ENCODE results near the gene BBIP1.
"Not testable (repeated sequence)": the region's sequence is repeated elsewhere in the genome, so short reads cannot be mapped to it uniquely, and the experiment has no call there.

BBIP1 gene

DNA sequence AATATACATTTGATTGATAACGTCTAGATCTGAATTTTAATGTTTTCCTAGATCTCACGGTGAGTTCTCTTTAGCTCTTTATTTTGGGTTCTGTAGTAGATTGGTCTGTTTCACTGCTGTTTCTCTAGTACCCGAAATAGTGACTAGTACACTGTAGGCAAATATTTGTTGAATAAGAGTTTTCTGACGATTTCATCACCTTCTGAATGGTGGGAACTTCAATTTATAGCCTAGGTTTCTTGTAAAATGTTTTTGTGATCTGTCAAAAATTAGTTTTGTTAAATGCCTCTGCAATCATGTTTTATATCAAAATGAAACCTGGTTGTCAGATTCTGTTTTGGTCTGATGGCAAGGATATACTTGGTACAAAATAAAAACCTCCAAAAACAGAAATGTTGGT lies 37.1 kb downstream of the BBIP1 start:
- no peak for DNase-seq

DNA sequence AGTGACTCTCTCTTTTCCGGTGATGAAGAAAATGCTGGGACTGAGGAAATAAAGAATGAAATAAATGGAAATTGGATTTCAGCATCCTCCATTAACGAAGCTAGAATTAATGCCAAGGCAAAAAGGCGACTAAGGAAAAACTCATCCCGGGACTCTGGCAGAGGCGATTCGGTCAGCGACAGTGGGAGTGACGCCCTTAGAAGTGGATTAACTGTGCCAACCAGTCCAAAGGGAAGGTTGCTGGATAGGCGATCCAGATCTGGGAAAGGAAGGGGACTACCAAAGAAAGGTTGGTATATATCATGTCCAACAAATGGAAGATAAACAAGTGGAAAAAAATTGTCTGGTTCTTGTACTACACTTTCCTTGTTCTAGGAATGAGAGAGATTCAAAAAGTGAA lies 37.7 kb downstream of the BBIP1 start:
- DNase-seq, result no peak

DNA sequence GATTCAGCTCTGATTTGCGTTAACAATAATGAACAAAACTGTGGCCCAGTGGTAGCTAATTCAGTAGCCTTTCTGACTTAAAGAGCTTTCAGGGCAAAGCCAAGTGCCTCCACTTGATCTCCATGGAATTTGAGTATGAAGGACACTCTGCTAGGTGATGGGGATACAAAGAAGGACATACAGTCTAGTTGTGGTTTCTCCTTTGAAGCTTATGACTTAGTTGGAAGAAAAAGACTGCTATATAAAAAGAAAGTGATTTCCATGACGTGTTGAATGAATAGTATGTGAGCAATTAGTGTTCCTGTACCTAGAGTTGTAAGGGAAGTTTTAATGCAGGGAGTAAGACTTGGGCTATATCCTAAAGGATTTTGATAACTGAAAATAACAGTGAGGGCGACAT lies 39.0 kb downstream of the BBIP1 start:
- no peak for DNase-seq

DNA sequence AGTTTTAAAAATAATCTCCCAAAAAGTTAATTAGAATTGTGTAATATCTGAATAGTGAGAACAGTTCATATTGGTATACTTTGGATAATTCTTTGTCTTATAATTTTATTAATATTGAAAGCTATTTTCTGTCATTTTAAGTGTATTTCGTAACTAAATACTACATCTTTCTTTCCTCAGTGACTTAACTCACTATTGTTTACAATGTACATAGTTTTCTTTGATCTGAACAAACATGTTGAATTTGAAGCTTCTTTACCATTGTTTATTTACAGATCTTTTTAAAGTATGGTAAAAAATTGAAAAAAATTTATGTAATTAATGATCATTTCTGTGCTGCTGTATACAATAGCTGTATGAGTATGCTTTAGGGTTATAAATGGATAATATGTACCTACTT lies 42.2 kb downstream of the BBIP1 start:
- no peak for DNase-seq

DNA sequence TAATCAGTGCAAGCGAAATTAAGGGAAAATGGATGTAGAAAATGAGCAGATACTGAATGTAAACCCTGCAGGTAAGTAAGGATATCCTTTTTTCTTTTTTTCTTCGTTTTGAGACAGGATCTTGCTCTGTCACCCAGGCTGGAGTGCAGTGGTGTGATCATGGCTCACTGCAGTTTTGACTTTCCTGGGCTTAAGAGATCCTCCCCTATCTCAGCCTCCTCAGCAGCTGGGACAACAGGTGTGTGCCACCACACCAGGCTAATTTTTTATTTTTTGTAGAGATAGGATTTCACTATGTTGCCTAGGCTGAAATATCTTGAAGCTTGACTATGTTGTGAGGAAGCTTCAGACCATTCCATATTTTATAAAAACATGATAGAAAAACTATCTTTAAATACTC lies 43.0 kb downstream of the BBIP1 start:
- DNase-seq, result no peak

DNA sequence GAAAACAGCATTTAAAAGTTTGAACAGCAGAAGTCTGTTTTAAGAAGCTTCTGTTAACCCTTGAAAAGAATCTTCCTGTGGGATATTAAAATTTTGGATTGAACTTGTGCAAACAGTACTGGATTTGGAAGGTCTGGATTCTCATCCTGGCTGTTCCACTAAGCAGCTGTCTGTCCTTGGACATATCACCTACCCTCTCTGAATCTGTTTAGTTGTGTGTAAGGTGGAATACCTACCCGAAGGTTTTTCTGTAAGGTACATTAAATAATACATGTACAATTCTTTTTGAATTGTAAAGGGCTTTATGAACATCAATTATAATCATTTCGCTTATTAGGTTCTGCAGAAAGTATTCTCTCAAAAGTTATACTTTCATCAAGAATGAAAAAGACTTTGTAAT lies 45.0 kb downstream of the BBIP1 start:
- no peak for DNase-seq

DNA sequence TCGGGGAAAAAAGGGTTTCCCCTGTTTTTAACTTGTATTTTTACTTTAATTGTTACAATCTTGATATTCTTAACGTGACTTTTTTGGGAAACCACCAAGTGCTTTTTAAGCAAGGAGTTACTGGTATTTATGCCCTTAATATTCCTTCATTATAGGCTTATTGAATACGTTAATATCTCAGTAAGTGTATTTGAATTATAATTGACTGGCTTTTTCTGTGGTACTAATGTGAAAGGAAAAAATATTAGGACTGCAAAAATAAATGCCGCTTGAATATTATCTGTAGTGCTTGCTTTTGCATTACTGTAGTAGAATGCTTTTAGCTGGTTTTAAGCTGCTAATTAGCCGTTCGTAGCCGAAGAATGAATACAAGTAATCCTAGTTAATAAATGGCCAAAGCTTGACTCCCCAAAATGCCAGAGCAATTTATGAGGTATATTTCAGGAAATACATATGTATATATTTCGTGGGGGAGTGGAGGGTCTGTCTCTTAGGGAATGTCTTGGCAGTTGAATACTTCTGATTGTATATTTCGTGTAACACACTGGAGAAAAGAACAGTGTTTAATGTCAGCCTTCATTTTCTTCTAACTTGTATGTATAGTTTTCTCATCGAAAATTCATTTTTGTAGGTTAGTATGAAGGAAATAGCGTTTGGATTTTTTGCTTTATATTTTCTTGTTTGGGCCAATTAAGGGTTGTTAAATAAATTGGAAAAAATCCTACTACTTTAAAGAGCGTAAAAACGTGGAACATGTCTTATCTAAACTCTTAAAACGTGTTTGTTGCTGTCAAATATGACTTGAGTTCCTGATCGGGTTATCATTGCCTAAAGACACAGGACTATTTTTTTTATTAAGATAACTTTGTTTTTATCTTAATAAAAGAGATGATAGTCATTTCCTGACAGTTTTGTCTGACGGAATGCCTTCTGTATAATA lies 45.7 kb downstream of the BBIP1 start:
- DNase-seq, result no peak

DNA sequence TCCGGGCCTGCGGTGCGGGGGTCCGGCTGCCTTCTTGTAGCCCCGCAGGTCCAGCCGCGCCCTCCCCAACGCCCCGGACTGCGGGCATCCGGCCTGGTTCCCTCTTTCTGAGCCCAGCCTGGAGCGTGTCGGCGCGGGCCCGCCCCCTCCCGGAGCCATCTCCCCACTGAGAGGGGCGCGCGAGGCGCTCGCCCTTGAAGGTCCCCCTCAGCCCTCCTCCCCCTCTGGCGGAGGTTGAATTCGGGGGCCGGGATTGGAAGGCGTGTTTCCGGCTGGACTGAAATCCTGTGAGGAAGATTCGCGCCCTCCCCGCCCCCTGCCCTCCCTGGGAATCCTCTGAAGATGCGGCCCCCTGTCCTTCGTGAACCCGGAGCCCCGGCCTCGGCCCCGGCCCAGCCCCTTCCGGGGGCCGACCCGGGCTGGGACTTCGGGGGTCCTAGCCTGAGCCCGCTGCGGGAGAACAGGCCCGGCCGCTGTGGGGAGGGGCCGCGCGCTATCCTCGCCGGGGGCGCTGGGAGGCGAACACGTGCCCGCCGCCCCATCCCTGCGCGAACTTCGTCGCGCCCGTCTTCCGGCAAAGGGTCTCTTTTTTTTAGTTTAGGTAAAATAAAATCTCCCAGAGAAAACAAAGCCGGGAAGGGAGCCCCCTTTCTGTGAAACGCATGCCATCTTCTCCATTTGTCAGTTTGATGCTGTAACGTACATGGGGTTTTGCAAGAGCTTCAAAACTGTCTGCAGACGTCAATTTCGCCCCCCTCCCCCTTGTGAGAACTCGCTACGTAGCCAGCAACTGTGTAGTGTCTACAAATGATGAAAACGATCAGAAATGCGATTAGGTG lies 46.6 kb downstream of the BBIP1 start:
- DNase-seq, result peak; percentile 92

DNA sequence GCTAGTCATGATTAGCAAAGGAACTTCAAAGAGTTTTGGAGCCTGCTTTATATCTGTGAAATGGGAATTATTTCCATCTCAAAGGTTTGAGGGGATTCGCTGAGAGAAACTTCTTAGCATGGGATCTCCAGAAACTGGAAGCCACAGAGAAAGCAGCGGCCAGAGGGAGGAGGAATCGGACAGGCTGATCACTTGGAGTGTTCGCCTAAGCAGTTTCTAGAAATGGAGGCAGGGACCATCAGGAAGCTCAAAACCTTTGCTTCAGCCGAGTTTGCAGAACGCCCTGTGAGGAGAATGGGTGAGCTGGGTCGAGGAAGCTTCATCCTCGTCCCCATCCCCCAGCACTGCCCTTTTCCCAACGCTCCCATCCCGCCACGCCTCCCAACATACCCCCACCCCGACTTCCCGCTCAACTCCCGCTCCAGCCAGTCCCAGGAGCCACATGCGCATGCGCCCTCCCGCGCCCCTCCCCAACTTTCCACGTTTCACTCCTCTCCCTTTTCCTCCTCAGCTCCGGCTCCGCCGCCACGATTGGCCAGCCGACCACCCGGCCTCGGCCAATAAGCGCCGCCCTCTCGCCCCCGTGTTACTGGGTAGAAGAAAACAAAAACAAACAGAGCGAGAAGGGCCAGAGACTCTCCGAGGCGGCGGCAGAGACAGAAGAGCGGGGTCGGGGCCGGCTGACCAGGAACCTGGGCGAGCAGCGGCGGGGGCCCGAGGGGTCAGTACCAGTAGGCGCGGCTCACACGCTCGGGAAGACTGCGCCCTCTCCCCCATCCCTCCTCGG lies 47.5 kb downstream of the BBIP1 start, which contains the start of gene PDCD4:
PDCD4 (plus strand) TSS at position 631 of the 787 bp plus-strand sequence. CDS start 4,100 bp downstream, outside the sequence.
- DNase-seq, result peak; percentile 96

DNA sequence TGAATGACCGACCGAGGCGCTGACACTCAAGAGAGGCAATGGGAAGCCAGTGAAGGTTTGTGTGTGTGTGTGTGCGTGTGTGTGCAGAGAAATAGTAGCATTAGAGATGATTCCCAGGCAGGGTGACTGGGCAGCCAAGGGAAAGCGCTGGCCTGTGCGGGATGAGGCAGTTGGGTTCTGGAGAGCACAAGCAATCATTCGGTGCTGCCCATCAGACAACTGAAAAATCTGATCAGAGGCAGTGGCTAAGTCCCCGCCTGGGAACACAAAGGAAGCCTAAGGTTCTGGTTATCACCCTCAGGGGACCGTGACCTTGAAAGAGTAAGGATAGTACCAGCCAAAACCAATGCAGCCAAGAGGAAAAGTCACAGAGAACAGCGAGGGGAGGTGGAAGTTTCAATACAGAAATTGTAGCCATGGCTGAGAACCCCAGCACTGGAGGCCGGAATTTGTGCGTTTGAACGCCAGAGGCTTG lies 48.1 kb downstream of the BBIP1 start:
- no peak for DNase-seq

DNA sequence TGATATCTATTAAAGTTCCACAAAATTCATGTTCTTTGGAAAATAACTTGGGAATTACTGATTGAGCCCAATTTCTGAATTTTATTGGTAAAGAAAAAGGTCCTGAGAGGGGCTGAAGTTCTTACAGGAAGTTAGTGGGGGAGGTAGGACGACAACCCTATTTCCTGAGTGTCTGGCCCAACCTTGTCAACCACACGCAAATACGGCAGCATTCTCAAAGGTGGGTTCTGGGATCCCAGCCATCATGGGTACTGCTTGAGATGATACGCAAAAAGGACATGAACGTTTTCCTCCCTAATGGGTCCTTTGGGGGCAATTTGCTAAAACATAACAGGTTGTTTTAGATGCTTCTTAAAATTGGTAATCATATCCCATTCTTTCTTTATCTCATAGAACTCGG lies 50.0 kb downstream of the BBIP1 start:
- DNase-seq, result peak; percentile 78

DNA sequence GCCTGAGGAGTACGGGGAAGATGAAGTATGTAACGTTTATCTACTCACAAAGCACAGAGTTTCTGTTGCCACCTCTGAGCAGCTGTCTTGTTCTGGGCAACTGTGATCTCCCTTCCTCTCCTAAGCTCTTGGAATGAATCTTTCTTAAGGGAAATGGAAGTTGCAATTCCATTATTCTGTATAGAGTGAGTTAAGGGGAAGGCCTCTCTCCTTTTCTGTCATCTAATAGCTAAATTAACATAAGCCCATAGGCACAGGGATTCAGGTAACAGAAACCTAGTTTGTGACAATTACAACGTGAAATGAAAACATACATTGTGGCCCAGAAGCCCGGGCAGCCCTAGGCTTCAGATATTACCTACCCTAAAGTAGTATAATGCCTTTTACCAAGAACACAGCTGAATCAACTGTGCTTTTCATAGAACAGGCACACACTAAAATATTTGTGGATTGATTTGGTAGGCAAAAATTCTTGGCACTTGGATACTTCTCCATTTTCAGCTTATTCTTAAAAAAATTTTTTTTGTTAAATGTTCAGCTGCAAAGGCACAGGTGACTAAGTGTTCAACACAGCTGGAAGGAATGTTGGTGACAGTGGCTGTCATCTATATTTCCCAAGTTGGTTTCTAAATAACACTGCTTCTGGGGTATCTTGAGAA lies 51.0 kb downstream of the BBIP1 start:
- no peak for DNase-seq

DNA sequence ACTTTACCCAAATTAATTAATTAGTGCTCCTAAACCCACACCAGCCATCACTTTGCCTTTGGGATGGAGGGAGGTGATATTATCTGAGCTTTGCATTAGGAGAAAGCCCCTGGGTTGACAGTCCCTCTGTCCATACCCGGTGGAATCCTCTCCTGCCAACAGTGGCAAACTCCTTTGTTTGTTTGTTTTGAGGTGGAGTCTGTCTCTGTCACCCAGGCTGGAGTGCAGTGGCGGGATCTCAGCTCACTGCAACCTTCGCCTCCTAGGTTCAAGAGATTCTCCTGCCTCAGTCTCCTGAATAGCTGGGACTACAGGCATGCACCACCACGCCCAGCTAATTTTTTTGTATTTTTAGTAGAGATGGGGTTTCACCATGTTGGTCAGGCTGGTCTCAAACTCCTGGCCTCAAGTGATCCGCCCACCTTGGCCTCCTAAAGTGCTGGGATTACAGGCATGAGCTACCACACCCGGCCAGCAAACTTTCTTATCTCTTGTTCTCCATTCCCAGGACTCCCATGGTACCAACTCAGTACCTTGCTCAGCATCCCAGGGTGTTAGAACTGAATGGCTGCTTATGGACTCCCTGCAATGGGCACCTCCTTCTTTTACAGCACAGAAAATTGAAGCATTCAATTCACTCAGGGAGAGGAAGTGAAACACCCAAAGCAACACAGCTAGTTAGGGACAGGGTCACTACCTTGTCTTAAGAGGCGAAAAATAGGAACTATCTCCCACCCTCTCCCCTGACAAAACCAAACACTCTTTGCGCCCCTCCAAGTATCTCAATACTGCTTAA lies 51.8 kb downstream of the BBIP1 start:
- not testable (repeated sequence) for DNase-seq

DNA sequence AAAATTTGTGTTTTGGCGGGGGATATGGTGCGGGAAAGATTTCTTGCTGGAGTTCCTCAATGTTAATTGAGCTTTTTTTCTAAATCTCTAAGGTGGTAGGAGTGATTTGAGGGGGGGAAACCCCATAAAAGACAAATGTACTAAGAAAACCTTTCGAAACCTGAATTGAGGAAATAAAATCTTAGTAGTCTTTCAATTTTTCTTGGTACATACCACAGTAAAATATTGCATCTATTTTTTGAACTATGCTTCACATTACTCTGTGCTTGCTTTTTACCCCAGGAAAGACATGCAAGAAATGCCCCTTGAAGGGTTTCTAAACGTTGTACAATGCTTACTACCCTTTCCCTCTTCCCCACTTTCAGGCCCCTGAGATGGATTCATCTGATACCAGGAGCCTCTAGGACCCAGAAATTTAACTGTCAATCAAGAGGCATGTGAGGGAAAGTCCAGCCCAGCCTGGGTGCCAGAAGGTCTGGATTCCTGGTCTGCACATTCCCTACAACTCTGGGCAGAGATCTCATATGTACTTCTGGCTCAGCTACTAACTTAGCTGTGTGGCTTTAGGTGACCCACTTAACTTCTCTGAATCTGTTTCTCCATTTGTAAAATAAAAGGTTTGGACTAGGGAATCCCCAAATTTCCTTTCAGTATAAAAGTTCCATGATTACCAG lies 53.0 kb downstream of the BBIP1 start:
- DNase-seq, result no peak

DNA sequence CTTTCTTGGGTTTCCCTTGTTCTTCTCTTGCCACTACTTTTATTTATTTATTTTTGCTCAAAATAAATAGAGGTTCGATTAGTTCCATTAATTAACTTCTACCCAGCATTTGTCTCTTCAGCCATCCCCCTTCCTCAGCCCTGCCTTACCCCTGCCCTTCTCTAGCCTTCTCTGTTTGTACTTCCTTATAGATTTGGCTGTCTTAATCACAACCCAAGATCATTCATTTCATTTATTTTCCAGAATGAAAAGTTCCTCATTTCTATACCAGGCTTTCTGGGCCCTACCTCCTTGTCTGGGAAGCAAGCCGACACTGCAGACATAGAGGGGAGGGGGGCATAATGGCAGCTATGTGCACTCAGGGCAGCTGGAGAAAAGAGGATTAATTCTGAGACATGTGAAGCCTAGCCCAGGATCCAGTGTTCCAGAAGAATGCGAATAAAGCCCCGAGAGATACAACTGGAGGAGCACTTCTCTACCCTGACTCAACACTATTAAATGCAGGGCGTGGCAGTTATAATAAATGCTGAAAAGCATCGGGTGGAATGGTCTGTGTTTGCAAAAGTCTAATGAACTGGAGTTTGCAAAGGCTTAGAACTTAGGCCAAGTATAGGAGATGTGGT lies 53.7 kb downstream of the BBIP1 start:
- DNase-seq, result no peak

DNA sequence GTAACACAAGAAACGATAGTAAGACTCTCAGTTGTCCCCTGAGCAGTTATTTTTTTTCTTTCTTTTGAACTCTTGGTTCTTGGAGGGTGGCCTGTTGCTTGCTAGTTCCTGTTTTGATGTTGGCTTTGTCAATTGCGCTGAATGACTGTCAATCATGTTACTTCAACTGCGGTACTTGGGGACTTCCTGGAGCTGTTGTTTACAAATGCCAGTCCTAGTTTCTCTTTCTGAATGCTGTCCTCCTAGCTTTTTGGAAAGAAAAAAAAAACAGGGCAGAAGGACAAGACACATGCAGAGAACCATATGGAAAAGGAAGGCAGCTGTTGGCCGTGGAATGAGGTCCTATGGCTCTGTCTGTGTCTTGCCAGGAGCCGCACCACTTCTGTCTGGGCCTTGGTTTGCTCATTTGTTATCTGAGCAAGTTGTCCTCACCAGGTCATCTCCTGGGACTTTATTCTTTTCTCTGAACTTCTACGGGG lies 54.3 kb downstream of the BBIP1 start:
- DNase-seq, result peak; percentile 81

DNA sequence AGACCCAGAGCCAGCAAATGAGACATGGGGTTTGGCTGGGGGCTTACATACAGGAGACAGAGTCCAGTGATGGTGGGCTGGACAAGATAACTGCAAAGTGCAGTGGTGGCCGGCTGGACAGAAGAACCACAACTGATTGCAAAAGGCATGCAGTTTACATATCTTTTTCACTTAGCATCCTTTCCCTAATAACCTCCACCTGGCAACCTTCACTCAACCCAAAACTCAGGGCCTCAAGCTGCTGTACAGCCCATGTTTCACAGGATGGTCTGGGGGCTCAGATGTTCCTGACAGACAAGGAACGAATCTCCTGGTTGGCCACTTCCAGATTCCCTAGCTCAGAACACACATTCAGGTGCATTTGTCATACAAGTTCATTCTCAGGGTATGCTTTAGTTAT lies 55.0 kb downstream of the BBIP1 start:
- DNase-seq, result no peak

DNA sequence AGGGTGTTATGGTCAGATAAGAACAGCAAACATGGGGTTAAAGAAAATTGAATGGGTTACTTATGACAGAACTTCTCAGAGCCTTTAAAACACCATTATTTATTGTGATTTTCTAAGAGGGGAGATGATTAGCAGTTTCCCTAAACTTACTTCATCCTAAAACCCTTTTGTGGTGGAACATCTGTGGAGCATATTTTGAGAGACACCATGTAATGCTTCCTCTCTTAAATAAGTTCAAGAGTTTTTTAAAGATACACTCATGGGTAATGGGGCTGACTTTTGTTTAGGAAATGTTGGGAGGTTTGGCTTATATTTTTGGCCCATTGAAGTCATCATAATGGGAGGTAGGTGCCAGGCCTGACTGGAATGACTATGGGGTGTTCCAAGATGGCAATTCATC lies 55.6 kb downstream of the BBIP1 start:
- DNase-seq, result no peak

DNA sequence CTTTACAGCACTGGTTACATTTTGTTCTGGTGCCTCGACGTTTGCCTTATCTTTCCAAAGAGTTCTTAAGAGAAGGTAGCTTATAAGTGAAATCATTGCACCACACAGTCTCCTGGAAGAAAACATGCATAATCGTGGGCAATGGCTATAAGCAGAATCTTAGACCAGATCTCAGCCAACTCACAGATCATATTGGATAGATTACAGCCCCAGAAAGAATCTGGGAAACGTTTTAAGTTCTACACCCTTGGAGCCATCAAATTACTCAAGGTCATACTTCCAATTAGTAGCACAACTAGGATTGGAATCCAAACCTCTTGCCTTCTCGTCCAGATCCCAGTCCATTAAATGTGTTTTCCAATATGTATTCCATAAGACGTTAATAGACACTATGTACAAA lies 56.0 kb downstream of the BBIP1 start:
- no peak for DNase-seq
